ENCODE measurements around the gene RAD51B.

GRCh38 chr14:68320495-68320894 lies 500.9 kb downstream of the RAD51B start:
- no peak for TF ChIP-seq CTCF (IDR thresholded peaks at IDR 0.05)
- no peak for TF ChIP-seq POLR2A (IDR thresholded peaks at IDR 0.05)

Measured in thyroid gland (tissue), 4 donors.